Midbrain (tissue), 1 donor: ENCODE results near the gene FCN2.

Experiments used
- DNase-seq: peaks from one replicate; lab custom pipeline; 2025; lab: John Stamatoyannopoulos, UW

The FCN2 gene

GRCh38 chr9:134869554-134870300 lies 10.9 kb upstream of the FCN2 start:
- DNase-seq: no peak

- no peak for DNase-seq
Observed at GRCh38 chr9:134870301-134870694, 10.3 kb upstream of the FCN2 start.

DNA sequence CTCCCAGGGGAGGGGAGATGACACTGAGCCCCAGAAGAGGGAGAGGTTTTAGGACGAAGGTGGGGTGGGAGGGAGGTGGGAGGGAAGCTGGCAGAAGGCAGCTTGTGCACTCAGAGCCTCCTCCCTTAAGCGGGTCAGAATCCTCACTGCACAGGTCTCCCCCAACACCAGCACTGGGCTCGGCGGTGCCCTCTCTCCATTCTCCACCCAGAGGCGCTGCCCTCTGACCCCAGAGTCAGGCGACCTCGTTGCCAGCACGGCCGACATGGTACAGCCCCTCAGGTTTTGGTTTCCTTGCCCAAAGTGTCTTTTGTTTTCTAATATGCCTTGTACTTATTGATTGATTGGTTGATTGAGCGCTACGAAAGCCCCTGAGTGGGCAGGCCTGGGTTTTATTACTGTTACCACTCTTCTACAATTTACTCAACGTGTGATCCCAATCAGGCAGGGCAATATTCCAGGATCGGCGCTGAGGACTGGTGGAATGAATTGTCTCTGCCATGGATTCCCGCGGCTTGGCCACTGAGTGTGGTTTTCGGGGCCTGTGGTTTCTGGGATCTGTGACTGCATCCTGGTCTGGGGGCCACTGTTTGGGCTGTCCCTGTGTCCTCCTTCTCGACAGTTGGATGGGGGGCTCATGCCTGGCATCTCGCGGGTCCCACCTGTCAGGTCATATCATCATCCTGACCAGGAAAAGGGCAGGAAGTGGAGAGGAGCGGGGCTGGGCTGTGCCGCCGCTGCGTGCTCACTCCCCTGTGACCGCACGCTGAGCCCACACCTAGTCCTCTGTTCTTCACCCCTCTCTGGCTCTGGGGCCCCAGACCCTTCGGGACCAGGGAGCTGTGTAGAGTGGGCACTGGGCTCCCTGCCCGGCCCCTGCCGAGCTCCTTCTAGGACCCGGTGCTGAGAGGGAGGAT lies 9.6 kb upstream of the FCN2 start:
- DNase-seq: no peak

- DNase-seq: no peak
Observed at GRCh38 chr9:134871697-134872340, 8.8 kb upstream of the FCN2 start.

DNA sequence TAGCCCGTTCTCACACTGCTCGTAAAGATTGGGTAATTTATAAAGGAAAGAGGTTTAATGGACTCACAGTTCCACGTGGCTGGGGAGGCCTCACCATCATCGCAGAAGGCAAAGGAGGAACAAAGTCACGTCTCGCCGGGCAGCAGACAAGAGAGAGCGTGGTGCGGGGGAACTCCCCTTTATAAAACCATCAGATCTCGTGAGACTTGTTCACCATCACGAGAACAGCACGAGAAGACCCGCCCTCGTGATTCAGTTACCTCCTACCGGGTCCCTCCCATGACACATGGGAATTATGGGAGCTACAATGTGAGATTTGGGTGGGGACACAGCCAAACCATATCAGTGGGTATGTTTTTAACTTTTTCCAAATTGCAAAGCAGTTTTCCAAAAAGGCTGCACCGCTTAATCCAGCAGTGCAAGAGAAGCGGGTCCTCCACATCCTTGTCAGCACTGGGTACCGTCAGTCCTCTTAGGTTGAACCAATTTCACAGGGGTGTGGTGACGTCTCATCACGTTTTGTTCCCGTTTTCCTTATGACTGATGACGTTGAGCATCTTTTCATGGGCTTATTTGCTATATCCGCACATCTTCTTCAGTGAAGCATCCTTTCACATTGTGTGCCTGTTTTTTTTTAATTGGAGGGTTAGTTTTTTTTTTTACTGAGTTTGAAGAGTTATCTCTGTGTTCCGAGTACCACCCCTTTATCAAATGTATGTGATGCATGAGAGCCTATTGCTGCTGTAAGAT lies 8.0 kb upstream of the FCN2 start:
- no peak for DNase-seq

DNA sequence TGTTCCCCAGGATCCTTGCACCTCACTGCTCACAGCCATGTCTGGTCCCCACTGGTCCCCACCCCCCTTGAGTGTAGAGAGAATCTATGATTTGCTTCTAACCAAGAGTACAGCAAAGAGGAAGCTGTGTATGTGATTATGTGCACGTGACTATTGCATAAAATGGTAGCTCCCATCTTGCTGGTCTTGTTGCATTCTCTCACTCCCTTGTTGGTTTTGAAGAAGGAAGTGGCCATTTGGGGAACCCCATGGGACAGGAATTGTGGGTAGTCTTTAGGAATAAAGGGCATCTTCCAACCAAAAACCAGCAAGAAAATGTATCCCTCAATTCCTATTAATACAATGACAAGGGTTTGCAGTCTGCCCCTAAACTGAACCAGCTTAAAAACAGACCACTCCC lies 5.2 kb upstream of the FCN2 start:
- no peak for DNase-seq

GRCh38 chr9:134877541-134877940 lies 3.1 kb upstream of the FCN2 start:
- DNase-seq: no peak

GRCh38 chr9:134879664-134880483 lies 736 bp upstream of the FCN2 start:
- DNase-seq: no peak

DNA sequence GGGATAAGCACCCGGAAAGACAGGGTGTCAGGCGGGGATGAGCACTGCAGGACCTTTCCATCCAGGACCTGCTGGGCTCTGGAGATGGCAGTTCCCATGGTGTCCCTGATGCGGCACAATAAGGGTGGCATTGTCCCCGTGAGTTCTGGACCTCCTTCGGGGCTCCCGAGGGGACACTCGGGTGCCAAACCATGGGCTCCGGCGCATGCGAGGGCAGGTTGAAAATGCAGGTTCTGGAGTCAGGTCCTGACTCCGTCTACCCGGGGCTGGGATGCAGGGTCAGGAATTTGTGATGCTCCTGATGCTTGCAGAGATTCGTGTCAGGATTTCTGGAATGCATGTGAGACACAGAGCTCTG lies 682 bp downstream of the FCN2 start:
- no peak for DNase-seq

DNA sequence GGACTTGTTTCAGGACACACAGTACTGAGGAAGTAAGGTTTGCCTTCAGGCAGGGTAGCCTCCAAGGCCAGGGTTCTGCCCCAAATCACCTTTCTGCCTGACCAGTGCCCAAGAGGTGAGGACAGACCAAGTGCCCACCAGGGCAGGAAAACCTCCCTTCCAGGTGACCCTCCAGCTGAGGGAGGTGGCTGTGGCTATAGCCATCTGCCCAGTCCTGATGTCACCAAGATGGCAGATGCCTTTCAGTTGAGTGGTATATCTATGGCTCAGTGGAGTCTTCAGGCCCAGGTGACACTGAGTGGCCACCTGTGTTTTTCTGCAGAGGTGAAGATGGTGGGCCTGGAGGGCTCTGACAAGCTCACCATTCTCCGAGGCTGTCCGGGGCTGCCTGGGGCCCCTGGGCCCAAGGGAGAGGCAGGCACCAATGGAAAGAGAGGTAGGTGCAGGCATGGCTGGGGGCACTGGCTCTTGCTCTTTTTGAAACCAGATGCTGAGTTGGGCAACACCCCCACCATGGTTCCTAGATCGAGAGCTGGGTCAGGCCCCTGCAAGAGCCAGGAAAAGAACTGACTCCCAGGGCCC lies 1.7 kb downstream of the FCN2 start:
- DNase-seq: no peak

- DNase-seq: no peak
Observed at GRCh38 chr9:134883040-134883782, 2.6 kb downstream of the FCN2 start.

- no peak for DNase-seq
Observed at GRCh38 chr9:134884492-134884891, 3.9 kb downstream of the FCN2 start.

GRCh38 chr9:134885001-134885678 lies 4.5 kb downstream of the FCN2 start:
- no peak for DNase-seq

DNA sequence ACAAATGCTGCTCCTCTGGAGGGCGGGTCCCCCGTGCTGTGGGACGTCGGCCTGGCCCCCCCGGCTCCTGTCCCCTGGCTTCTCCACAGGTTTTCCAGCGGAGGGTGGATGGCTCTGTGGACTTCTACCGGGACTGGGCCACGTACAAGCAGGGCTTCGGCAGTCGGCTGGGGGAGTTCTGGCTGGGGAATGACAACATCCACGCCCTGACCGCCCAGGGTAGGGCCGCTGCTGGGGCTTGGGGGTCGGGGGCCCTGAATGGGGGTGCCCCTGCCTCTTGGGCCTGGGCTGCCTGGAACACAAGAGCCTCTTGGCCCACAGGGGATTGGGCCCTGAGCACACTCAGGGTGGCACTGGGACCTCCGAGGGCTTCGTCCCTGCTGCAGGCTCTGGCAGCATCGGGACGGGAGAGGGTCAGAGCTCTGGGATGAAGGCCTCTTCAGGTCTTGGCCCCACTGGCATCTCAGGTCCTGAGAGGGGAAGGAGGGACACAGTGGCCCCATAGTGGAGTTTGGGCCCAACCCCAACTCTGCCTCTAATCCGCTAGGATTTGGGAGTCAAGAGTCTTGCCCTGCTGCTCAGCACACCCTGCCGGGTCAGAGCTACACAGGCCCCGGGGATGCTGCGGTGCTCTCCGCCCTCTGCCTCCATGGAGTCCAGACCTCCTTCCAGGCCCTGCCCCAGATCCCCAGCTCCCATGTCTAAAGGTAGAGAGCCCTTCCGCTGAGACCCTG lies 5.2 kb downstream of the FCN2 start:
- no peak for DNase-seq

- DNase-seq: no peak
Observed at GRCh38 chr9:134886413-134886913, 5.9 kb downstream of the FCN2 start.

- DNase-seq: no peak
Observed at GRCh38 chr9:134887219-134887618, 6.6 kb downstream of the FCN2 start.

DNA sequence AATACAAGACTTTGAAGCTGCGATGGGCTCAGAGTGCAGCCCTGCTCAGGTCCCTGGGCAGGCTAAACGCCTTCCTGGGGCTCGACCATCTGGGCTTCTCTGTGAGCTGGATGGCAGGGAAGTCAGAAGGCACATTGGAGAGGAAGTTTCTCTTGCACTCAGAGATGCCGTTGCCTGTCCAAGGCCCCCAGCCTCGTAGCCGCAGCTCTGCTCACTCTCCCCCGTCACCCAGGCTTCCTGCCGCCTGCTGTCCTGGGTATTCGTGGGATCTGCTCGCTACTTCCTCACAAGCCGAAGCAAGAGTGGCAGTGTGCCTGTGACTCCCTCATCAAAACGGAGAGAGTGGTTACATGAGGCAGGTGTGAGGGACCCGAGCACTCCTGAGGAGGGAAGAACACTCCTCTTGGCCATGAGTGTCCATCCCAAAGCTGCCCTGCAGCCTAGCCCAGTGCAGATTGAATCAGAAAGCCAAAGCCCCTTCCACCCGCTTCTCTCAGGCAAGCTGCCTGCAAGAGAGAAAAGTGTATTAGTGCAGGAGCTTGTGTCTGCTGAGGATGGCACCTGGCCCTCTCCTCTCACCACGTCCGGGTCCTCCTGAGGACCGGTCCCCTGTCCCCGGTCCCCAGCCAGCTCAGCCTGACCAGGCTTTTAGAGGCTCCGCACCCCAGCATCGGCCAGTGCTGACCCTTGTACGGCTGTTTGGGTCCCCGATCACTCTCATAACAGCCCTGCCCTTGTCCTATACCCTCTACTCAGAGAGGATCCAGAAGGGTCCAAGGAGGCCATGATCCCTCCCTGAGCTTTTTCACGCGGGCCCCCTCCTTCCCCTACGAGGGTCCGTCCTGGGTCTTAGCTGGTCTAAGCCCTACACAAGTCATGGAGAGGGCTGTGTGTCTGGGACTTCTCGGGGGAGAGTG lies 7.3 kb downstream of the FCN2 start:
- DNase-seq: no peak
